ENCODE measurements around the gene MAFB. TPM values are rescaled to one million over a fixed set of nuclear protein-coding genes. Genes with fewer than 3 reads are reported as not detected.

Gene MAFB
- total RNA-seq, 1 experiment from 2014 or later, result 0.88 TPM

- CTCF ChIA-PET, result interaction anchor here (0.9 kb wide), 1 partner anchor 17 kb away, joined by 4 read pairs; no protein-coding TSS in a partner anchor
- TF ChIP-seq, protein P1, sequence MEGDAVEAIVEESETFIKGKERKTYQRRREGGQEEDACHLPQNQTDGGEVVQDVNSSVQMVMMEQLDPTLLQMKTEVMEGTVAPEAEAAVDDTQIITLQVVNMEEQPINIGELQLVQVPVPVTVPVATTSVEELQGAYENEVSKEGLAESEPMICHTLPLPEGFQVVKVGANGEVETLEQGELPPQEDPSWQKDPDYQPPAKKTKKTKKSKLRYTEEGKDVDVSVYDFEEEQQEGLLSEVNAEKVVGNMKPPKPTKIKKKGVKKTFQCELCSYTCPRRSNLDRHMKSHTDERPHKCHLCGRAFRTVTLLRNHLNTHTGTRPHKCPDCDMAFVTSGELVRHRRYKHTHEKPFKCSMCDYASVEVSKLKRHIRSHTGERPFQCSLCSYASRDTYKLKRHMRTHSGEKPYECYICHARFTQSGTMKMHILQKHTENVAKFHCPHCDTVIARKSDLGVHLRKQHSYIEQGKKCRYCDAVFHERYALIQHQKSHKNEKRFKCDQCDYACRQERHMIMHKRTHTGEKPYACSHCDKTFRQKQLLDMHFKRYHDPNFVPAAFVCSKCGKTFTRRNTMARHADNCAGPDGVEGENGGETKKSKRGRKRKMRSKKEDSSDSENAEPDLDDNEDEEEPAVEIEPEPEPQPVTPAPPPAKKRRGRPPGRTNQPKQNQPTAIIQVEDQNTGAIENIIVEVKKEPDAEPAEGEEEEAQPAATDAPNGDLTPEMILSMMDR (IDR thresholded peaks at IDR 0.05; ENCODE audit: insufficient read depth in 1 of 2, low read depth in 1 of 2, low read length in 1 of 2, severe bottlenecking in 1 of 2, unreplicated experiment in 1 of 2), result no peak
- intact Hi-C loops (cut with micrococcal nuclease; ENCODE audit: unreplicated experiment), result no loop called here
- POLR2A ChIA-PET, result no interaction called here
- no peak for DNase-seq
- Histone ChIP-seq H3K9me3 (no peaks in the 10 kb centered on the region), H3K4me1 (no peaks in the 10 kb centered on the region), H3K4me3 (ENCODE audit: low read depth, low read length) (no peak overlapping the region), H3K36me3 (ENCODE audit: control insufficient read depth, insufficient read depth, low read length) (no peaks in the 10 kb centered on the region), H3K27me3 (replicated peaks; ENCODE audit: control insufficient read depth, insufficient read depth, low read length) (no peaks in the 10 kb centered on the region; the same call in 1 of the 2 replicates)
- Mint-ChIP-seq H3K4me1 (ENCODE audit: low read depth, unreplicated experiment) (no peaks in the 10 kb centered on the region), H3K27me3 (ENCODE audit: insufficient read depth, unreplicated experiment) (peaks cover 42% of the 10 kb centered on the region), H3K36me3 (ENCODE audit: insufficient read depth, unreplicated experiment) (no peaks in the 10 kb centered on the region), H3K27ac (ENCODE audit: unreplicated experiment) (no peak overlapping the region), H3K9me3 (ENCODE audit: unreplicated experiment) (no peaks in the 10 kb centered on the region), H3K4me3 (ENCODE audit: unreplicated experiment) (no peak overlapping the region)
- BruUV-seq (replicated peaks), result no TSS peak
Observed at GRCh38 chr20:40724566-40724965, 35.5 kb upstream of the MAFB start.

- intact Hi-C loops (cut with micrococcal nuclease; ENCODE audit: unreplicated experiment), result no loop called here
- H3K4me3 ChIP-seq (ENCODE audit: low read depth, low read length), result no peak overlapping the region
- H3K27me3 Mint-ChIP-seq (ENCODE audit: insufficient read depth, unreplicated experiment), result peaks cover 55% of the 10 kb centered on the region
- no peaks in the 10 kb centered on the region for H3K9me3 Mint-ChIP-seq (ENCODE audit: unreplicated experiment)
- no peak overlapping the region for H3K4me3 Mint-ChIP-seq (ENCODE audit: unreplicated experiment)
- no peaks in the 10 kb centered on the region for H3K4me1 Mint-ChIP-seq (ENCODE audit: low read depth, unreplicated experiment)
- DNase-seq, result no peak
- POLR2A ChIA-PET, result no interaction called here
- BruUV-seq (replicated peaks), result no TSS peak
- TF ChIP-seq, protein P1 (IDR thresholded peaks at IDR 0.05; ENCODE audit: insufficient read depth in 1 of 2, low read depth in 1 of 2, low read length in 1 of 2, severe bottlenecking in 1 of 2, unreplicated experiment in 1 of 2), result no peak
- no peaks in the 10 kb centered on the region for H3K36me3 ChIP-seq (ENCODE audit: control insufficient read depth, insufficient read depth, low read length)
- no peak overlapping the region for H3K27ac Mint-ChIP-seq (ENCODE audit: unreplicated experiment)
- H3K4me1 ChIP-seq, result no peaks in the 10 kb centered on the region
- H3K9me3 ChIP-seq, result no peaks in the 10 kb centered on the region
- peaks cover 4% of the 10 kb centered on the region for H3K27me3 ChIP-seq (replicated peaks; ENCODE audit: control insufficient read depth, insufficient read depth, low read length)
- CTCF ChIA-PET, result no interaction called here
- no peaks in the 10 kb centered on the region for H3K36me3 Mint-ChIP-seq (ENCODE audit: insufficient read depth, unreplicated experiment)
Observed at GRCh38 chr20:40720826-40721225, 31.8 kb upstream of the MAFB start.

DNA sequence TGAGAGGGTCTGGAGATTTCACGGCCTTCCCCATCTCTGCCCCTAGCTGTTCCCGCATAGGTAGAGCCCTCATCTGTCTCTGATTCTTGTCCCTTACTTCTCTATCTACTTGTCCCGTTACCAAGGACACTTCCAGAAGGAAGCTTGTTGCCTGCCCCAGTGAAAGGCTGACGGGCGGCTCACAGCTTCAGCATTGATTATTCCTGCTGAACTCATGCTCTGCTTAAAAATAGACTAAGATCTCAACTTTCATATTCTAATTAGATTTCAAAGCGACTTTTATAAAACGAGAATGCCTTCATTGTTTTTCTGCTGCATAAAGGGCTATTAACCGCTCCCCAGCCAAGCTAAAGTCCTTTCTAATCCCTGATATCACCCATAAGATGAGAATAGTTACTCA lies 31.1 kb upstream of the MAFB start:
- Histone ChIP-seq H3K36me3 (ENCODE audit: control insufficient read depth, insufficient read depth, low read length) (no peaks in the 10 kb centered on the region), H3K27me3 (replicated peaks; ENCODE audit: control insufficient read depth, insufficient read depth, low read length) (peaks cover 4% of the 10 kb centered on the region), H3K4me1 (no peaks in the 10 kb centered on the region), H3K9me3 (no peaks in the 10 kb centered on the region), H3K4me3 (ENCODE audit: low read depth, low read length) (no peak overlapping the region)
- POLR2A ChIA-PET, result no interaction called here
- Mint-ChIP-seq H3K27me3 (ENCODE audit: insufficient read depth, unreplicated experiment) (peaks cover 50% of the 10 kb centered on the region), H3K36me3 (ENCODE audit: insufficient read depth, unreplicated experiment) (no peaks in the 10 kb centered on the region), H3K27ac (ENCODE audit: unreplicated experiment) (no peak overlapping the region), H3K4me3 (ENCODE audit: unreplicated experiment) (no peak overlapping the region), H3K4me1 (ENCODE audit: low read depth, unreplicated experiment) (no peaks in the 10 kb centered on the region), H3K9me3 (ENCODE audit: unreplicated experiment) (no peaks in the 10 kb centered on the region)
- CTCF ChIA-PET, result interaction anchor here (1.0 kb wide), 1 partner anchor 30 kb away, joined by 3 read pairs; no protein-coding TSS in a partner anchor
- intact Hi-C loops (cut with micrococcal nuclease; ENCODE audit: unreplicated experiment), result no loop called here
- BruUV-seq (replicated peaks), result no TSS peak
- TF ChIP-seq, protein P1 (IDR thresholded peaks at IDR 0.05; ENCODE audit: insufficient read depth in 1 of 2, low read depth in 1 of 2, low read length in 1 of 2, severe bottlenecking in 1 of 2, unreplicated experiment in 1 of 2), result no peak
- DNase-seq, result no peak

Data from Caco-2 (cell line).